Progenitor cell of endocrine pancreas (in vitro differentiated cells): ENCODE measurements around the gene PRC1. TPM values are rescaled to one million over a fixed set of nuclear protein-coding genes. Genes with fewer than 3 reads are reported as not detected.
"Not testable (repeated sequence)": the region's sequence is repeated elsewhere in the genome, so short reads cannot be mapped to it uniquely, and the experiment has no call there.

ENCODE experiments used
- DNase-seq: peaks from one replicate; pipeline ENCODE4 v3.0.0; 2021; ENCODE audit warnings: low spot score; ENCODE audit not compliant: unreplicated experiment
- H3K27ac Mint-ChIP-seq: 2 replicates; pipeline ENCODE4 v1.8.0; 2021; ENCODE audit warnings: mild to moderate bottlenecking, moderate library complexity, mixed read lengths
- H3K27me3 Mint-ChIP-seq: 2 replicates; pipeline ENCODE4 v1.8.0; 2021; ENCODE audit warnings: mixed read lengths
- H3K36me3 Mint-ChIP-seq: 2 replicates; pipeline ENCODE4 v1.8.0; 2022; ENCODE audit warnings: mixed read lengths; ENCODE audit not compliant: insufficient read depth
- H3K4me1 Mint-ChIP-seq: 2 replicates; pipeline ENCODE4 v1.8.0; 2021; ENCODE audit warnings: low read depth, mixed read lengths
- H3K4me3 Mint-ChIP-seq: 2 replicates; pipeline ENCODE4 v1.8.0; 2021; ENCODE audit warnings: low read depth, mild to moderate bottlenecking, moderate library complexity, mixed read lengths
- H3K9me3 Mint-ChIP-seq: 2 replicates; pipeline ENCODE4 v1.8.0; 2021; ENCODE audit warnings: low read depth, mixed read lengths
- total RNA-seq: library from RNA; stranded (reverse); gene quantifications from 2 replicates; pipeline ENCODE4 v1.2.1, GENCODE V29; 2021
- TF ChIP-seq, protein P1 (sequence below): fragments of 200-600 bp; sonication (generic); IDR thresholded peaks from one replicate; pipeline ENCODE4 v1.5.0; 2021; ENCODE audit warnings: antibody characterized with exemption, mild to moderate bottlenecking; ENCODE audit not compliant: unreplicated experiment

Gene PRC1
- total RNA-seq, 1 donor from 2014 or later = 79.1 TPM

DNA sequence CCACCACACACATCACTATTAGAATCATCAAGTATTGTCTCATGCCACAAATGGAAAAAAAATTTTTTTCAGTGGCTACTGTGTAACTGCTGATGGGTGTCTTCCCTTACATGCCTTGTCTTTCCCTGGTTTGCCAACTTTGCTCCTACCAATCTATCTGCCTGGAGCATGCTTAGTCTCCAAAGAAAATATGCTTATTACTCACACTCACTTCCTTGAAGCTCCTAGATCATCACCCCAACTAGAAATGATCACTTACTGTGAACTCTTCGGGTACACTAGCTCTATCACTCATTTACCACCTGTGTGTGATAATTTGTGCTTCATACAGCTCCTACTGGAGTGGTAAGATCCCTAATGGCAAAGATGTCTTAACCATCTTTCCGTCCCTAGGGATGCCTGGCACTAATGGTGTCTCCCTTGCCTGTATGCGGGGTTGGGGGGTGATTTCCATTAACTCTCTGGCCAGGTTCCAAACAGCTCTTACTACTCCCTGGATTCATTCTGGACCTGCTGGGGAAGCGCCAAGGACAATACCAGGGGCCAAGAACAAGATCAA is 27.3 kb upstream of the PRC1 start:
- peak overlapping the region; percentile 93 for H3K27ac Mint-ChIP-seq
- TF ChIP-seq, protein P1, sequence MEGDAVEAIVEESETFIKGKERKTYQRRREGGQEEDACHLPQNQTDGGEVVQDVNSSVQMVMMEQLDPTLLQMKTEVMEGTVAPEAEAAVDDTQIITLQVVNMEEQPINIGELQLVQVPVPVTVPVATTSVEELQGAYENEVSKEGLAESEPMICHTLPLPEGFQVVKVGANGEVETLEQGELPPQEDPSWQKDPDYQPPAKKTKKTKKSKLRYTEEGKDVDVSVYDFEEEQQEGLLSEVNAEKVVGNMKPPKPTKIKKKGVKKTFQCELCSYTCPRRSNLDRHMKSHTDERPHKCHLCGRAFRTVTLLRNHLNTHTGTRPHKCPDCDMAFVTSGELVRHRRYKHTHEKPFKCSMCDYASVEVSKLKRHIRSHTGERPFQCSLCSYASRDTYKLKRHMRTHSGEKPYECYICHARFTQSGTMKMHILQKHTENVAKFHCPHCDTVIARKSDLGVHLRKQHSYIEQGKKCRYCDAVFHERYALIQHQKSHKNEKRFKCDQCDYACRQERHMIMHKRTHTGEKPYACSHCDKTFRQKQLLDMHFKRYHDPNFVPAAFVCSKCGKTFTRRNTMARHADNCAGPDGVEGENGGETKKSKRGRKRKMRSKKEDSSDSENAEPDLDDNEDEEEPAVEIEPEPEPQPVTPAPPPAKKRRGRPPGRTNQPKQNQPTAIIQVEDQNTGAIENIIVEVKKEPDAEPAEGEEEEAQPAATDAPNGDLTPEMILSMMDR = no peak

GRCh38 chr15:91018158-91018557 is 23.8 kb upstream of the PRC1 start:
- Mint-ChIP-seq H3K27ac (peak overlapping the region; percentile 21), H3K4me1 (peaks cover 29% of the 10 kb centered on the region), H3K36me3 (peaks cover 8% of the 10 kb centered on the region), H3K9me3 (no peaks in the 10 kb centered on the region), H3K27me3 (no peaks in the 10 kb centered on the region), H3K4me3 (no peak overlapping the region)
- no peak for DNase-seq
- TF ChIP-seq, protein P1 = no peak

More for the DNA sequence above, 27.3 kb upstream of the PRC1 start:
- H3K27me3 Mint-ChIP-seq = no peaks in the 10 kb centered on the region
- no peaks in the 10 kb centered on the region for H3K9me3 Mint-ChIP-seq
- DNase-seq = no peak
- H3K36me3 Mint-ChIP-seq = peaks cover 2% of the 10 kb centered on the region
- peaks cover 19% of the 10 kb centered on the region for H3K4me1 Mint-ChIP-seq
- H3K4me3 Mint-ChIP-seq = peak overlapping the region; percentile 98

GRCh38 chr15:91017716-91018115 is 23.4 kb upstream of the PRC1 start:
- H3K27ac Mint-ChIP-seq = peak overlapping the region; percentile 12
- H3K27me3 Mint-ChIP-seq = no peaks in the 10 kb centered on the region
- no peaks in the 10 kb centered on the region for H3K9me3 Mint-ChIP-seq
- DNase-seq = no peak
- no peak overlapping the region for H3K4me3 Mint-ChIP-seq
- peaks cover 27% of the 10 kb centered on the region for H3K4me1 Mint-ChIP-seq
- TF ChIP-seq, protein P1 = no peak
- peaks cover 10% of the 10 kb centered on the region for H3K36me3 Mint-ChIP-seq

- not testable (repeated sequence) for H3K9me3 Mint-ChIP-seq, DNase-seq, H3K27me3 Mint-ChIP-seq
- H3K27ac Mint-ChIP-seq = peak overlapping the region; percentile 90
- H3K36me3 Mint-ChIP-seq = peaks cover 20% of the 10 kb centered on the region
- H3K4me1 Mint-ChIP-seq = peaks cover 13% of the 10 kb centered on the region
- peak overlapping the region; percentile 45 for H3K4me3 Mint-ChIP-seq
Measured at GRCh38 chr15:91013701-91014100, 19.4 kb upstream of the PRC1 start.

DNA sequence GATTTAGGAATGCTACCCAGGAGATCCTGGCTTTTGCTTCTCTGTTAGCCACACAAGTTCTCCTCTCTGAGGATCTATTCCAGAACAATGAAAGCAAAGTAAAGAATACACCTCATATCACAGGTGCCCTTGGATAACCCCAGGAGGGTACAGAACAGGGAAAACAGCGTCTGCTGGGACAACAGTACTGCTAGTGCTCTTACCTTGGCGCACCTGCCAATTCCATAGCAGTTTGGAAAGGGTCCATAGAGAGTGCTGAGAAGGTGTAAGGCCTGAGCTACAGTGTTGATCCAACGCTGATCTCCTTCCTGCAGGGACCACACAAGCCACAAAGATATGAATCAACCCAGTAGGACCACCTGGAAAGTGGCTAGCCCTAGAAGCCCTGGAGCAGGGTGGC is 12.9 kb upstream of the PRC1 start:
- H3K4me1 Mint-ChIP-seq = no peaks in the 10 kb centered on the region

GRCh38 chr15:91001209-91001608 is 6.9 kb upstream of the PRC1 start:
- Mint-ChIP-seq H3K9me3 (no peaks in the 10 kb centered on the region), H3K27me3 (no peaks in the 10 kb centered on the region), H3K4me3 (no peak overlapping the region), H3K4me1 (no peaks in the 10 kb centered on the region), H3K36me3 (peaks cover 32% of the 10 kb centered on the region), H3K27ac (no peak overlapping the region)
- DNase-seq = no peak
- TF ChIP-seq, protein P1 = no peak

More for the DNA sequence above, 12.9 kb upstream of the PRC1 start:
- H3K36me3 Mint-ChIP-seq = peaks cover 25% of the 10 kb centered on the region
- H3K27ac Mint-ChIP-seq = no peak overlapping the region
- no peak overlapping the region for H3K4me3 Mint-ChIP-seq
- no peaks in the 10 kb centered on the region for H3K27me3 Mint-ChIP-seq
- DNase-seq = no peak
- no peaks in the 10 kb centered on the region for H3K9me3 Mint-ChIP-seq
- TF ChIP-seq, protein P1 = no peak
